ENCODE results near the gene TMPRSS15.

DNA sequence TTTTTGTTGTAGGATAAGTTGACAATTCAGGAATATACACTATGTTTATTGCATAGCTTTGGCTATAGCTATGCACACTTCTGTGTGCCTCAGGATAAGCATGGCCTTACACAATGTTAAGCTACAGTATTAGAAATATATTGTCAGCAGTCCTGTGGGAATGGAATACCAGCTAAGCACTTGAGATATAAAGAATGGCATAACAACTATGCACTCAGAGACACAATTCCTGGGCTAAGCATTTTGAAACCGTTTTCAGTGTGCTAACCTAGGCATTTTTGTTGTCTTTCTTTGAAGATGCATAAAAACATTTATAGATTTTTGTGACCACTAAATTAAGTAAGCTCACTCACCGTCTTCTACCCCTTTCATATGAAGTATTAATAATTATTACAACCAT, 46.8 kb downstream of the TMPRSS15 start:
- TF ChIP-seq, protein P1, sequence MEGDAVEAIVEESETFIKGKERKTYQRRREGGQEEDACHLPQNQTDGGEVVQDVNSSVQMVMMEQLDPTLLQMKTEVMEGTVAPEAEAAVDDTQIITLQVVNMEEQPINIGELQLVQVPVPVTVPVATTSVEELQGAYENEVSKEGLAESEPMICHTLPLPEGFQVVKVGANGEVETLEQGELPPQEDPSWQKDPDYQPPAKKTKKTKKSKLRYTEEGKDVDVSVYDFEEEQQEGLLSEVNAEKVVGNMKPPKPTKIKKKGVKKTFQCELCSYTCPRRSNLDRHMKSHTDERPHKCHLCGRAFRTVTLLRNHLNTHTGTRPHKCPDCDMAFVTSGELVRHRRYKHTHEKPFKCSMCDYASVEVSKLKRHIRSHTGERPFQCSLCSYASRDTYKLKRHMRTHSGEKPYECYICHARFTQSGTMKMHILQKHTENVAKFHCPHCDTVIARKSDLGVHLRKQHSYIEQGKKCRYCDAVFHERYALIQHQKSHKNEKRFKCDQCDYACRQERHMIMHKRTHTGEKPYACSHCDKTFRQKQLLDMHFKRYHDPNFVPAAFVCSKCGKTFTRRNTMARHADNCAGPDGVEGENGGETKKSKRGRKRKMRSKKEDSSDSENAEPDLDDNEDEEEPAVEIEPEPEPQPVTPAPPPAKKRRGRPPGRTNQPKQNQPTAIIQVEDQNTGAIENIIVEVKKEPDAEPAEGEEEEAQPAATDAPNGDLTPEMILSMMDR (IDR thresholded peaks at IDR 0.05; ENCODE audit: insufficient read depth, low read depth, low read length) = no peak
- TF ChIP-seq EZH2 (IDR thresholded peaks at IDR 0.05; ENCODE audit: insufficient read depth, low read length) = no peak
